Tibial artery (tissue), 4 donors: Measurements from ENCODE around the gene ISOC1.

ENCODE experiments used
- DNase-seq, 2 donors: peaks; one replicate each; pipeline ENCODE4 v3.0.0-alpha.2; 2019
- H3K27ac ChIP-seq, 2 donors: fragments of 200-600 bp; sonication (generic) in 1 of 2; 1 replicate in 1 of 2; 2 replicates in 1 of 2; pipeline ENCODE4 v1.5.1; 2018 to 2019; ENCODE audit warnings: mild to moderate bottlenecking in 1 of 2
- H3K27me3 ChIP-seq, 2 donors: fragments of 200-600 bp; sonication (generic) in 1 of 2; one replicate each; pipeline versions ENCODE4 v1.5.1 to v1.6.0; 2016 to 2019
- H3K36me3 ChIP-seq, 3 donors: fragments of 200-600 bp; sonication (generic) in 2 of 3; one replicate each; pipeline ENCODE4 v1.5.1; 2016 to 2019; ENCODE audit warnings: mild to moderate bottlenecking in 2 of 3
- H3K4me1 ChIP-seq, 4 donors: fragments of 200-600 bp; sonication (generic) in 2 of 4; 1 replicate in 3 of 4; 2 replicates in 1 of 4; pipeline ENCODE4 v1.5.1; 2016 to 2019
- H3K4me3 ChIP-seq, 2 donors: fragments of 200-600 bp; sonication (generic) in 1 of 2; 1 replicate in 1 of 2; 2 replicates in 1 of 2; pipeline ENCODE4 v1.5.1; 2018 to 2019; ENCODE audit warnings: mild to moderate bottlenecking in 2 of 2
- H3K9me3 ChIP-seq, 3 donors: fragments of 200-600 bp; sonication (generic) in 1 of 3; one replicate each; pipeline ENCODE4 v1.5.1; 2016 to 2019
- CTCF ChIP-seq, 2 experiments: fragments of 200-600 bp in 1 of 2; fragments of 450-650 bp in 1 of 2; IDR thresholded peaks; one replicate each; pipeline ENCODE4 v1.5.1; 2017 to 2019; ENCODE audit warnings: antibody characterized with exemption in 2 of 2, mild to moderate bottlenecking in 1 of 2, moderate library complexity in 1 of 2
- intact Hi-C: fragments of 100-400 bp; cut with DNase I; formaldehyde crosslinking; loops from one replicate; pipeline ENCODE4 v1.15.0; 2023; ENCODE audit warnings: low total_unique reads

ISOC1 gene

GRCh38 chr5:129067745-129068144, 26.8 kb upstream of the ISOC1 start:
- Histone ChIP-seq H3K36me3 (no peaks in the 10 kb centered on the region), H3K4me3 (no peak overlapping the region), H3K9me3 (no peaks in the 10 kb centered on the region), H3K27ac (no peak overlapping the region), H3K27me3 (no peaks in the 10 kb centered on the region), H3K4me1 (peaks cover 0 to 7% (median 0%) of the 10 kb centered on the region in 4 donors)
- intact Hi-C loops: no loop called here
- TF ChIP-seq CTCF (IDR thresholded peaks at IDR 0.05): no peak
- DNase-seq: no peak

DNA sequence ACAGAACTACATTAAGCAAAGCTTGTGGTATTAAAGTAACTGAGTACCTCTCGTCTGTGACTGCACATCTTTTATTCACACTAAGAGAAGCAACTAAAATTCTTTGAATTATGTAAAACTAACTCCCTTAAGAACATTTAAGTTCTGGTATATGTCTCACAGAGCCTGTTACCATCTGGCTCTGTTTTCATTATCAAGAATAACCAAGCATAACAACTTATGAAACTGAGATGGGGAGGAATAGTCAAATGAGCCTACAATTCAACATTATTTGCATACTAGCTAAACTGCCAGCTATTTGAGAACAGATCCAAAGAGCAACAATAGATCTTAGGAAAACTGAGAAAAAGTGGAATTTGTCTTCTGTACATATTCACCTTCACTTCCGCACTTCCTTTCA, 25.3 kb upstream of the ISOC1 start:
- TF ChIP-seq CTCF (IDR thresholded peaks at IDR 0.05): no peak
- H3K27me3 ChIP-seq: no peaks in the 10 kb centered on the region
- intact Hi-C loops: no loop called here
- H3K36me3 ChIP-seq: no peaks in the 10 kb centered on the region
- no peak overlapping the region for H3K27ac ChIP-seq
- no peaks in the 10 kb centered on the region for H3K9me3 ChIP-seq
- DNase-seq: no peak
- H3K4me1 ChIP-seq: no peaks in the 10 kb centered on the region
- H3K4me3 ChIP-seq: no peak overlapping the region

DNA sequence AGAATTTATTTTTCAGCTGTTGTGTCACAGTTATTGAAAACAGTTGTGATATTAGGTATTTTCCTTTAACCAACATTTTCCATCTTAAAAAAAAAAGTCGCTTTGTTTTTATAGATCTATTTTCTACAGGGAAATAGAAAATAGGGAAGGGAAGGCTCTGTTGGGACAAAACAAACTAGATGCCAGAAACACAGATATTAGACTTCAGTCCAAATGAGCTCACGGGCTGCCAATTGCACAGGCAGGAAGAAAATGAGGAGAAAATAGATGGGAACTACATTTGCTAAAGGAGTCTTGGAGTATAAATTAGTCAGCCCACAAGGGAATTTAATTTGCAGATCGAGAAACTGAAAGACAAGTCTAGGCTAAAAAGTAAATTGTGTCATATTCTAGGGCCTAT, 21.4 kb upstream of the ISOC1 start:
- Histone ChIP-seq H3K4me3 (no peak overlapping the region), H3K36me3 (no peaks in the 10 kb centered on the region), H3K27me3 (no peaks in the 10 kb centered on the region), H3K9me3 (no peaks in the 10 kb centered on the region), H3K27ac (no peak overlapping the region), H3K4me1 (peaks cover 0 to 16% (median under 1%) of the 10 kb centered on the region in 4 donors)
- no peak for TF ChIP-seq CTCF (IDR thresholded peaks at IDR 0.05)
- intact Hi-C loops: no loop called here
- no peak for DNase-seq

DNA sequence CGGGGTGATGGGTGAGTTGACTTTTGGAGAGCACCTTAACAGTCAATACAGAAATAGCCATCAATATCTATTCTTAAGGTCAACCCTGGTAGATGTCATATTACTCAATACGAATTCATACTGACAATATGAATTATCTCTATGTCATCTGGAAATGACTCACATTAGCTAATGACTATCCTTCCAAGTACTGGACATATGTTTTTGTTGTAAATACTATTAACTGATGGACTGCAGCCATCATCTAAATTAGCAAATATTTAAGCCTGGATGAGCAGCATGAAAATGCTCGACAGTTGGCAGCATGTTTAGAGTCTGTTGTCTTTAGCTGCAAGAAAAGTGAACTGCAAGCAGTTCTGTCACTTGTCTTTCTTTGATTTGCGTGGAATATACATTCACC, 19.6 kb upstream of the ISOC1 start:
- Histone ChIP-seq H3K4me3 (no peak overlapping the region), H3K27ac (no peak overlapping the region), H3K36me3 (no peaks in the 10 kb centered on the region), H3K4me1 (peaks cover 0 to 22% (median 2%) of the 10 kb centered on the region in 4 donors), H3K27me3 (no peaks in the 10 kb centered on the region), H3K9me3 (no peaks in the 10 kb centered on the region)
- no peak for DNase-seq
- no peak for TF ChIP-seq CTCF (IDR thresholded peaks at IDR 0.05)
- intact Hi-C loops: no loop called here

DNA sequence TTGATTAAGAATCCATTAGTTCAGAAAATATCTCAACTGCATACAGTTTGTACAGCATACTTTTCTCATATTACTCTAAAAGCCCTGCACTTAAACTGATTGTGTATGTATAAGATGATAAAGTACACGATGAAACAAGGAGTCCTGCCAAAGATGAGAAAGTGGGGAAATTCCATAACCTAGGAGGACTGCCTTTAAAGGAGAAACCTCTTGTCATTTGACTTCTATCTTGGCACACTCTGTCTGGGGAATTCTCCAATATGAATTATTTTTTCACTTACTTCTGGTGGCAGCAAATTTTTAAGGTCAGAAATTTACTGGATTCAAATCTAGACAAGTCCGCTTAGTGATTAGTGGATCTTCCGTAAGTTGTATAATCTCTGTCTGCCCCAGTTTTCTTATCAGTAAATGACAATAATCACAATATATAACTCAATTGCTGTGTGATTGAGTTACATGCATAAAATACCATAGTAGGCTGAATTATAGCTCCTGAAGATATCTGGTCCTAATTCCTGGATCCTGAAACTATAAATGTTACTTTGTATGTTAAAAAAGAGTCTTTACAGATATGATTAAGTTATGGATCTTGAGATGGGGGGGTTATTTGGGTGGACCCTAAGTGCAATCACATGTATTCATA, 17.0 kb upstream of the ISOC1 start:
- TF ChIP-seq CTCF (IDR thresholded peaks at IDR 0.05): no peak
- Histone ChIP-seq H3K9me3 (no peaks in the 10 kb centered on the region), H3K36me3 (no peaks in the 10 kb centered on the region), H3K4me1 (peaks cover 0 to 22% (median 2%) of the 10 kb centered on the region in 4 donors), H3K4me3 (no peak overlapping the region), H3K27ac (no peak overlapping the region), H3K27me3 (no peaks in the 10 kb centered on the region)
- no peak for DNase-seq
- intact Hi-C loops: no loop called here

- Histone ChIP-seq H3K27me3 (no peaks in the 10 kb centered on the region), H3K9me3 (no peaks in the 10 kb centered on the region), H3K4me3 (no peak overlapping the region), H3K36me3 (no peaks in the 10 kb centered on the region), H3K4me1 (peaks cover 0 to 22% (median 2%) of the 10 kb centered on the region in 4 donors), H3K27ac (no peak overlapping the region)
- TF ChIP-seq CTCF (IDR thresholded peaks at IDR 0.05): no peak
- no peak for DNase-seq
- intact Hi-C loops: no loop called here
These were observed 16.3 kb upstream of the ISOC1 start for GRCh38 chr5:129078247-129078646.
